GM12872 (cell line): ENCODE results near the gene DCUN1D2.

Experiments
- TF ChIP-seq, protein P1 (sequence below): IDR thresholded peaks from 3 replicates; pipeline ENCODE4 v1.5.1; 2011; ENCODE audit warnings: low read depth, mild to moderate bottlenecking, low read length, moderate library complexity; ENCODE audit not compliant: insufficient read depth

The DCUN1D2 gene

DNA sequence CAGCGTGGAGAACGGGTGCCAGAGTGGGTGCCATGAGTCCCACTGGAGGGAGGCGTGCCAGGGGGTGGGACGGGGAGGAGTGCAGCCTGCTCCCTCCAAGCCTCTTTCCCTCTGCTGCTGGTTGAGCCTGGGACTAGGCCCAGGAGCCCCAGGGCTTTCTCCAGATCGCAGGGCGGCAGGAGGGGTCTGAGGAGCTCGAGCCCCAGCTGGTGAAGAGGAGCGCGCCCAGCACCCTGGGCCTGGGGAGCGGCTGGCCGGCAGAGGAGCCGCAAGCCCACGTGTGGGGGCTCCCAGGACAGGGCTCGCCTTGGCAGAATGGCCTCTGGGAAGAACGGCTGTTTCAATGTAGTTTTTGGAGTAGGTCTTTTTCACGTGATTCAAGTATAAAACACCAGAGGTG lies 12.2 kb upstream of the DCUN1D2 start:
- TF ChIP-seq, protein P1, sequence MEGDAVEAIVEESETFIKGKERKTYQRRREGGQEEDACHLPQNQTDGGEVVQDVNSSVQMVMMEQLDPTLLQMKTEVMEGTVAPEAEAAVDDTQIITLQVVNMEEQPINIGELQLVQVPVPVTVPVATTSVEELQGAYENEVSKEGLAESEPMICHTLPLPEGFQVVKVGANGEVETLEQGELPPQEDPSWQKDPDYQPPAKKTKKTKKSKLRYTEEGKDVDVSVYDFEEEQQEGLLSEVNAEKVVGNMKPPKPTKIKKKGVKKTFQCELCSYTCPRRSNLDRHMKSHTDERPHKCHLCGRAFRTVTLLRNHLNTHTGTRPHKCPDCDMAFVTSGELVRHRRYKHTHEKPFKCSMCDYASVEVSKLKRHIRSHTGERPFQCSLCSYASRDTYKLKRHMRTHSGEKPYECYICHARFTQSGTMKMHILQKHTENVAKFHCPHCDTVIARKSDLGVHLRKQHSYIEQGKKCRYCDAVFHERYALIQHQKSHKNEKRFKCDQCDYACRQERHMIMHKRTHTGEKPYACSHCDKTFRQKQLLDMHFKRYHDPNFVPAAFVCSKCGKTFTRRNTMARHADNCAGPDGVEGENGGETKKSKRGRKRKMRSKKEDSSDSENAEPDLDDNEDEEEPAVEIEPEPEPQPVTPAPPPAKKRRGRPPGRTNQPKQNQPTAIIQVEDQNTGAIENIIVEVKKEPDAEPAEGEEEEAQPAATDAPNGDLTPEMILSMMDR, result no peak

DNA sequence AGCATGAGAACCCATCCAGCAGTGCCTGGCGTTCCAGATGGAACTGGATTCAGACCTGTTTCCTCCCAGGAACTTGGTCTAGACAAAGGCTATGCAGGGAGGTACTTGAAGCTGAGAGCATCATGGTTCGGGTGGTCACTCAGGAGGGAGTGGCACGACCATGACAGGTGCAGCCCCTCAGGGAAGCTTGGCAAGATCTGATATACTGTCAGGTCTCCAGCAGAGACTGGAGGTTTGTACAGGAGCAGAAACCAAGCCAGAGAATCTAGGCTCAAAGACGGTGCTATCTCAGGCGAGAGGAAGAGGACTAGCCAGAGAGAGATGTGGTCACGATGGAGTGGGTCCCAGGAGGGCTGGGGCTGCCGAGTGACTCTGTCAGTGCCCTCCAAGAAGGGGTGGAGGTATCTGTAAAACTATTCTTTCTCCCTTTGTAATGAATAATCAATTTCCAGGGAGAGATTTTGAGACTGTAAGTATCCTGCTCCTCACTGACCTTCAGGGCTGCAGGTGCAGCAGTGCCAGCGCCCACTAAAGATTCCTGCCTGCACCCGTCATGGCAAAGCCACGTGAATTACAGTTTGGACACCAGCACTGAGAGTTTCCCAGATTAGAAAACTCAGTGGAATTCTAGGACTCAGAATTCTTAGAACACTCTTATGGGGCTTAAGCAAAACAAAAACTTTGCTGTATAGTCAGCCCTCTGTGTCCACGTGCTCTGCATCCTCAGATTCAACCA lies 10.2 kb upstream of the DCUN1D2 start:
- TF ChIP-seq, protein P1, result no peak

DNA sequence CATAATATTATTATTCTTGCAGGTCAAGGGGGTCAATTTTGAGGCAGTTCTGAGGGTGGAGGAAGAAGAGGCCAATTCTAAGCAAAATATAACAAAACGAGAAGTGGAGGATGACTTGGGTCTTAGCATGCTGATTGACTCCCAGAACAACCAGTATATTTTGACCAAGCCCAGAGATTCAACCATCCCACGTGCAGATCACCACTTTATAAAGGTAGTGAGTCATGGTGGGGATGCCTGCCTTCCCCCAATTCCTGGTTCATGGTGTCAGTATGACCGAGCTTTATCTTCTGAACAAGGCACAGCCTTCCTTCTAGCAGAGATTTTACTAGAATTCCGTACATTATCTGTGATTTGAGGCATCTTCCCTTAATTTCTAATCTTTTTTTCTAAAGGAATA lies 9.4 kb upstream of the DCUN1D2 start:
- TF ChIP-seq, protein P1, result no peak

DNA sequence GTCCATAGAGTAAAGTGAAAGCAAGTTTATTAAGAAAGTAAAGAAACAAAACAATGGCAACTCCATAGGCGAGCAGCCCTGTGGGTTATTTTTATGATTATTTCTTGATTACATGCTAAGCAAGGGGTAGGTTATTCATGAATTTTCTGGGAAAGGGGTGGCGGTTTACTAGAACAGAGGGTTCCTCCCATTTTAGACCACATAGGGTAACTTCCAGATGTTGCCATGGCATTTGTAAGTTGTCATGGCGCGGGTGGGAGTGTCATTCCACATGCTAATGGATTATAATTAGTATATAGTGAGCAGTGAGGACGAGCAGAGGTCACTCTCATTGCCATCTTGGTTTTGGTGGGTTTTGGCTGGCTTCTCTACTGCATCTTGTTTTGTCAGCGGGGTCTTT lies 8.4 kb upstream of the DCUN1D2 start:
- TF ChIP-seq, protein P1, result no peak

DNA sequence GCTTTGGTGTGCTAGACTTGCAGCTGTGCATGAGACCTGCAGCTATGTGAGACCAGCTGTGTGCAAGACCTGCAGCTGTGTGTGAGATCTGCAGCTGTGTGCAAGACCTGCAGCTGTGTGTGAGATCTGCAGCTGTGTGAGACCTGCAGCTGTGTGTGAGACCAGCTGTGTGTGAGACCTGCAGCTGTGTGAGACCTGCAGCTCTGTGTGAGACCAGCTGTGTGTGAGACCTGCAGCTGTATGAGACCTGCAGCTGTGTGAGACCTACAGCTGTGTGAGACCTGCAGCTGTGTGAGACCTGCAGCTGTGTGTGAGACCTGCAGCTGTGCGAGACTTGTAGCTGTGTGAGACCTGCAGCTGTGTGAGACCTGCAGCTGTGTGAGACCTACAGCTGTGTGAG lies 6.7 kb upstream of the DCUN1D2 start:
- TF ChIP-seq, protein P1, result no peak

DNA sequence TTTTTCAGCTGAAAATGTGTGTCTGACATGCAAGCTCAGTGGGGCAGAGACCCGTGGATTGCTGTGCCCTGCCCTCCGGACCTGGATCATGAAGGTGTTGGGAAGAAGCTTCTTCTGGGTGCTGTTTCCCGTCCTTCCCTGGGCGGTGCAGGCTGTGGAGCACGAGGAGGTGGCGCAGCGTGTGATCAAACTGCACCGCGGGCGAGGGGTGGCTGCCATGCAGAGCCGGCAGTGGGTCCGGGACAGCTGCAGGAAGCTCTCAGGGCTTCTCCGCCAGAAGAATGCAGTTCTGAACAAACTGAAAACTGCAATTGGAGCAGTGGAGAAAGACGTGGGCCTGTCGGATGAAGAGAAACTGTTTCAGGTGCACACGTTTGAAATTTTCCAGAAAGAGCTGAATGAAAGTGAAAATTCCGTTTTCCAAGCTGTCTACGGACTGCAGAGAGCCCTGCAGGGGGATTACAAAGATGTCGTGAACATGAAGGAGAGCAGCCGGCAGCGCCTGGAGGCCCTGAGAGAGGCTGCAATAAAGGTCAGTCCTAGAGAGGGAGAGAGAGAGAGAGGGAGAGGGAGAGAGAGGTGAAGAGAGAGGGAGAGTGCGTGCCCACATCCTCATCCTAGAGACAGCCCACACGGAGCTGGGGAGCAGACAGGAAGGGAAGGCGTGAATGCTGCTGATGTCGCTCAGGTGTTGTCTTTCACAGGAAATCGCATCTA lies 5.1 kb upstream of the DCUN1D2 start:
- TF ChIP-seq, protein P1, result no peak

DNA sequence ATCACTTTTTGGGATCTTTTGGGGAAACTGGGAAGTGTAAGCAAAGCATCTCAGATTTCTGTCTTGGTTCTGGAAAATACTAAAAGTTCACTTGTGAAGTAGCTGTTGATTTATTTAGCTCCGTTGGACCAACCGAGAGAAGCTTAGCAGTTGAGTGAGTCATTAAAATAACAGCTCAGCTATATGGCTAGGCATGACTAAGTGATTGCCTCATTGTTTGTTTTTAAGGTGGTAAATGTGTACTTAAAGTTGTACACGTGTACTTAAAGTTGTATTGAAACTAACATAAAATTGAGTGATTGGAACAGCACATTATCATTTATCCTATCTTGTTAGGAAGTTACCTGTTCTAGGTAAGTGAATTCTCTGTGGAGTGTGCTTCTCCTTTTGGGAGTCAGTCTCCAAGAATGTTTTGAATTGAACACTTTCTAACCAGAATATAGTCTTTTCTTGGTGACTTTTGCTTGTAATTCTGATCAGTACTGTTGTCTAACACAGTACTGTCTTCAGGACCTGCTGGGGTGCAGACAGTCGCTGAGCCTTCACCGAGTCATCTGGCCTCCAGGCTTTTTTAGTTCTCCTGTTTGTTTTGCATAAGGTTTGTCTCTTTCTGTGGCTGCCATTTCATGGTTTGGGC lies 2.9 kb upstream of the DCUN1D2 start:
- TF ChIP-seq, protein P1, result no peak
